ENCODE measurements around the gene ARID1B.

DNA sequence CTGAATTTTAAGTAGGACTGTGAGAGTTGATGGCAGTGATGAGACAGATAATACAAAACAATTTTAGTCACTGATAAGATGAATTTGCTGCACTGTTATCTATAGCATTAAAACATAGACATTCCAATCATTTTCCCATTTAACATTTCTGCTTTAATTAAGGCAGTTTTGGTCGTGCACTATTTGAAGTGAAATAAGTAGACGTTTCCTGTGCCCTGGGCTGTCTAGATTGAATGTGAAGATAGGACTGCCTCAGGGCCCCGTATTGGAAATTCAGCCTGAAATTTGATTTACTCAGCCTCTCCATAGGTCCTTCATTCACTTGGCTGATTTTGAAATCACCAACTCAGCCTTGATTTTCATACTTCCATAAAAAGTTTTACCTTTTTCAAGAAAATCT is 48.3 kb downstream of the ARID1B start:
- TF ChIP-seq, protein P1, sequence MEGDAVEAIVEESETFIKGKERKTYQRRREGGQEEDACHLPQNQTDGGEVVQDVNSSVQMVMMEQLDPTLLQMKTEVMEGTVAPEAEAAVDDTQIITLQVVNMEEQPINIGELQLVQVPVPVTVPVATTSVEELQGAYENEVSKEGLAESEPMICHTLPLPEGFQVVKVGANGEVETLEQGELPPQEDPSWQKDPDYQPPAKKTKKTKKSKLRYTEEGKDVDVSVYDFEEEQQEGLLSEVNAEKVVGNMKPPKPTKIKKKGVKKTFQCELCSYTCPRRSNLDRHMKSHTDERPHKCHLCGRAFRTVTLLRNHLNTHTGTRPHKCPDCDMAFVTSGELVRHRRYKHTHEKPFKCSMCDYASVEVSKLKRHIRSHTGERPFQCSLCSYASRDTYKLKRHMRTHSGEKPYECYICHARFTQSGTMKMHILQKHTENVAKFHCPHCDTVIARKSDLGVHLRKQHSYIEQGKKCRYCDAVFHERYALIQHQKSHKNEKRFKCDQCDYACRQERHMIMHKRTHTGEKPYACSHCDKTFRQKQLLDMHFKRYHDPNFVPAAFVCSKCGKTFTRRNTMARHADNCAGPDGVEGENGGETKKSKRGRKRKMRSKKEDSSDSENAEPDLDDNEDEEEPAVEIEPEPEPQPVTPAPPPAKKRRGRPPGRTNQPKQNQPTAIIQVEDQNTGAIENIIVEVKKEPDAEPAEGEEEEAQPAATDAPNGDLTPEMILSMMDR (IDR thresholded peaks at IDR 0.05; ENCODE audit: low read length): no peak
- TF ChIP-seq EZH2 (IDR thresholded peaks at IDR 0.05; ENCODE audit: borderline replicate concordance, low read length): no peak

All from OCI-LY1 (cell line).